Keratinocyte (primary cell): ENCODE data around the gene TIMM10.

Source experiments
- CTCF ChIP-seq, 3 experiments: IDR thresholded peaks in 1 of 3; conservative IDR thresholded peaks in 1 of 3; optimal IDR thresholded peaks in 1 of 3; 2 replicates in 2 of 3; 3 replicates in 1 of 3; pipeline versions ENCODE3 to v1.5.1; 2011; ENCODE audit warnings: low read length in 3 of 3, mild to moderate bottlenecking in 3 of 3, moderate library complexity in 2 of 3, control low read depth in 1 of 3, inconsistent platforms in 1 of 3; ENCODE audit not compliant: insufficient read depth in 2 of 3; ENCODE audit errors: extremely low read depth in 1 of 3
- EZH2 ChIP-seq: IDR thresholded peaks from one replicate; pipeline ENCODE4 v1.6.1; 2012; ENCODE audit warnings: inconsistent platforms, mild to moderate bottlenecking, low read length, moderate library complexity

- no peak for TF ChIP-seq EZH2
- no peak for TF ChIP-seq CTCF (optimal IDR thresholded peaks at IDR 0.05 in 1 of 3, IDR thresholded peaks at IDR 0.05 in 1 of 3, conservative IDR thresholded peaks at IDR 0.05 in 1 of 3; ENCODE audit: extremely low read depth in 1 of 3, insufficient read depth in 2 of 3, low read length in 3 of 3)
These were observed 15.3 kb upstream of the TIMM10 start for GRCh38 chr11:57545883-57546282.
